Measurements from ENCODE around the gene MFSD12.
"Not testable (repeated sequence)": the region's sequence is repeated elsewhere in the genome, so short reads cannot be mapped to it uniquely, and the experiment has no call there.

MFSD12 gene

GRCh38 chr19:3510727-3511126, 46.7 kb downstream of the MFSD12 start:
- no peak for DNase-seq

GRCh38 chr19:3509566-3509989, 47.8 kb downstream of the MFSD12 start:
- DNase-seq: no peak

- DNase-seq: no peak
Observed at GRCh38 chr19:3508771-3509535, 48.4 kb downstream of the MFSD12 start.

- not testable (repeated sequence) for DNase-seq
Observed at GRCh38 chr19:3508121-3508661, 49.2 kb downstream of the MFSD12 start.

- peak in 7 of 56 donors; percentile 4 to 36 (median 23) for DNase-seq
Observed at GRCh38 chr19:3507371-3508120, 49.8 kb downstream of the MFSD12 start.

- DNase-seq: peak in 13 of 56 donors; percentile 6 to 60 (median 36)
Observed at GRCh38 chr19:3506384-3507340, 50.7 kb downstream of the MFSD12 start.

- peak; percentile 89 to 100 (median 98) for DNase-seq
Observed at GRCh38 chr19:3505598-3506383, 51.6 kb downstream of the MFSD12 start, which contains the start of gene FZR1. TSS of gene FZR1 (plus strand) at chr19:3506311. CDS start at chr19:3522990, 16,679 bp downstream.

GRCh38 chr19:3504735-3505134, 52.7 kb downstream of the MFSD12 start:
- no peak for DNase-seq

GRCh38 chr19:3503036-3503572, 54.3 kb downstream of the MFSD12 start:
- no peak for DNase-seq

- DNase-seq: no peak
Observed at GRCh38 chr19:3501780-3502179, 55.6 kb downstream of the MFSD12 start.

GRCh38 chr19:3500429-3501101, 56.8 kb downstream of the MFSD12 start, which contains the start of gene DOHH:
TSS of gene DOHH (minus strand) at chr19:3500674. CDS start at chr19:3496814, 3,860 bp downstream.
- DNase-seq: peak; percentile 54 to 99 (median 93)

GRCh38 chr19:3499738-3500428, 57.5 kb downstream of the MFSD12 start:
- no peak for DNase-seq

- no peak for DNase-seq
Observed at GRCh38 chr19:3497757-3498520, 59.4 kb downstream of the MFSD12 start.

GRCh38 chr19:3496392-3497273, 60.8 kb downstream of the MFSD12 start:
- no peak for DNase-seq

GRCh38 chr19:3494559-3494958, 62.8 kb downstream of the MFSD12 start:
- peak in 34 of 56 donors; percentile 17 to 80 (median 52) for DNase-seq

Data from nucleus accumbens (tissue), 56 donors.